GM23338 (cell line): ENCODE data around the gene PSMA3. TPM values are rescaled to one million over a fixed set of nuclear protein-coding genes. Genes with fewer than 3 reads are reported as not detected.

Source experiments
- ATAC-seq: fragments of 200-7000 bp; cut with Tn5 transposase; 3 replicates; pipeline ENCODE4 v1.9.1; 2020
- DNase-seq: peaks from one replicate; pipeline ENCODE4 v3.0.0-alpha.2; 2015; ENCODE audit warnings: low spot score
- H2AFZ ChIP-seq: fragments of 200-600 bp; sonication (generic); 2 replicates; pipeline ENCODE4 v1.8.0; 2016; ENCODE audit warnings: antibody characterized with exemption, mild to moderate bottlenecking, moderate library complexity
- H3F3A ChIP-seq: fragments of 200-600 bp; sonication (generic); replicated peaks from 2 replicates; pipeline ENCODE4 v1.8.0; 2017; ENCODE audit warnings: antibody characterized with exemption, mixed run types, low read depth
- H3K27ac ChIP-seq: fragments of 200-600 bp; sonication (generic); 2 replicates; pipeline ENCODE4 v1.6.1; 2016; ENCODE audit warnings: low read depth
- H3K27me3 ChIP-seq: fragments of 200-600 bp; sonication (generic); 2 replicates; pipeline ENCODE4 v1.8.0; 2016; ENCODE audit warnings: mild to moderate bottlenecking, mixed run types, moderate library complexity; ENCODE audit not compliant: insufficient read depth
- H3K36me3 ChIP-seq: fragments of 200-600 bp; sonication (generic); 2 replicates; pipeline ENCODE4 v1.8.0; 2016; ENCODE audit warnings: mild to moderate bottlenecking; ENCODE audit not compliant: insufficient read depth
- H3K4me1 ChIP-seq: fragments of 200-600 bp; sonication (generic); 2 replicates; pipeline ENCODE4 v1.8.0; 2016; ENCODE audit warnings: mild to moderate bottlenecking, moderate library complexity; ENCODE audit not compliant: insufficient read depth
- H3K4me2 ChIP-seq: fragments of 200-600 bp; sonication (generic); 2 replicates; pipeline ENCODE4 v1.7.1; 2017; ENCODE audit warnings: mixed run types
- H3K4me3 ChIP-seq: fragments of 200-600 bp; sonication (generic); 2 replicates; pipeline ENCODE4 v1.6.1; 2016; ENCODE audit warnings: mixed run types
- H3K79me2 ChIP-seq: fragments of 200-600 bp; sonication (generic); replicated peaks from 2 replicates; pipeline ENCODE4 v1.8.0; 2017; ENCODE audit warnings: mild to moderate bottlenecking; ENCODE audit not compliant: insufficient read depth
- H3K9me2 ChIP-seq: fragments of 200-600 bp; sonication (generic); 2 replicates; pipeline ENCODE4 v1.8.0; 2017; ENCODE audit not compliant: insufficient read depth
- H4K20me1 ChIP-seq: fragments of 200-600 bp; sonication (generic); replicated peaks from 2 replicates; pipeline ENCODE4 v1.8.0; 2017; ENCODE audit warnings: mild to moderate bottlenecking; ENCODE audit not compliant: insufficient read depth
- H3K27ac Mint-ChIP-seq: 2 replicates; pipeline ENCODE4 v1.8.0; 2020; ENCODE audit warnings: inconsistent platforms, mild to moderate bottlenecking, moderate library complexity, mixed read lengths
- H3K27me3 Mint-ChIP-seq: 3 replicates; pipeline ENCODE4 v1.8.0; 2022; ENCODE audit warnings: low read depth, mild to moderate bottlenecking, moderate library complexity, mixed read lengths, inconsistent platforms; ENCODE audit not compliant: insufficient read depth, poor library complexity
- H3K36me3 Mint-ChIP-seq: 3 replicates; pipeline ENCODE4 v1.8.0; 2021; ENCODE audit warnings: low read depth, mild to moderate bottlenecking, inconsistent platforms, moderate library complexity, mixed read lengths
- H3K4me1 Mint-ChIP-seq: 3 replicates; pipeline ENCODE4 v1.8.0; 2020; ENCODE audit warnings: mild to moderate bottlenecking, inconsistent platforms, mixed read lengths
- H3K4me3 Mint-ChIP-seq: 3 replicates; pipeline ENCODE4 v1.8.0; 2021; ENCODE audit warnings: moderate library complexity, mild to moderate bottlenecking, inconsistent platforms, mixed read lengths
- H3K9me3 Mint-ChIP-seq: 3 replicates; pipeline ENCODE4 v1.8.0; 2020; ENCODE audit warnings: moderate library complexity, mild to moderate bottlenecking, inconsistent platforms, mixed read lengths
- CREB1 ChIP-seq: fragments of 250-450 bp; sonication (Bioruptor Pico); IDR thresholded peaks from 2 replicates; pipeline ENCODE4 v1.5.0; 2020; ENCODE audit warnings: low read depth, mild to moderate bottlenecking, moderate library complexity
- EZH2 ChIP-seq: fragments of 200-600 bp; sonication (generic); IDR thresholded peaks from one replicate; pipeline ENCODE4 v1.8.0; 2017; ENCODE audit warnings: antibody characterized with exemption, mild to moderate bottlenecking, low read depth; ENCODE audit not compliant: unreplicated experiment
- JUNB ChIP-seq: IDR thresholded peaks from one replicate; pipeline ENCODE4 v1.6.1; 2016; ENCODE audit warnings: antibody characterized with exemption; ENCODE audit not compliant: unreplicated experiment
- NANOG ChIP-seq: IDR thresholded peaks from 2 replicates; pipeline ENCODE4 v1.6.1; 2016; ENCODE audit warnings: antibody characterized with exemption, borderline replicate concordance
- POLR2AphosphoS5 ChIP-seq: IDR thresholded peaks from 2 replicates; pipeline ENCODE4 v1.6.1; 2016; ENCODE audit warnings: antibody characterized with exemption, low read depth
- STAT1 ChIP-seq: IDR thresholded peaks from one replicate; pipeline ENCODE4 v1.6.1; 2016; ENCODE audit warnings: antibody characterized with exemption; ENCODE audit not compliant: unreplicated experiment
- ZNF114 ChIP-seq: fragments of 250-450 bp; sonication (Bioruptor Pico); IDR thresholded peaks from 2 replicates; pipeline ENCODE4 v1.5.0; 2020; ENCODE audit warnings: mild to moderate bottlenecking, moderate library complexity
- ZNF331 ChIP-seq: fragments of 250-450 bp; sonication (Bioruptor Pico); IDR thresholded peaks from 2 replicates; pipeline ENCODE4 v1.5.0; 2020; ENCODE audit warnings: low read depth, mild to moderate bottlenecking, moderate library complexity
- polyA plus RNA-seq: library from polyadenylated mRNA; unstranded; fragments of >200 nt; fragmentation: Nextera tagmentation; extraction: Ambion mirVana; gene quantifications from 2 replicates; pipeline ENCODE4 v1.2.1, GENCODE V29; 2016
- total RNA-seq: library from RNA; depleted of rRNA; stranded (reverse); fragments of >200 nt; shearing (Covaris generic); gene quantifications from 2 replicates; pipeline ENCODE4 v1.2.3, GENCODE V29; 2014
- TF ChIP-seq, protein P1 (sequence below), 2 experiments: fragments of 200-600 bp in 1 of 2; sonication (generic) in 1 of 2; conservative IDR thresholded peaks; 2 replicates each; pipeline versions ENCODE4 v1.5.1 to v1.6.1; 2016 to 2017; ENCODE audit warnings: antibody characterized with exemption in 2 of 2, low read depth in 2 of 2, mild to moderate bottlenecking in 2 of 2, moderate library complexity in 1 of 2
- TF ChIP-seq, protein P2 (sequence below): IDR thresholded peaks from 2 replicates; pipeline ENCODE4 v1.6.1; 2016; ENCODE audit warnings: antibody characterized with exemption
- TF ChIP-seq, protein P3 (sequence below): IDR thresholded peaks from one replicate; pipeline ENCODE4 v1.6.1; 2018; ENCODE audit warnings: antibody characterized with exemption; ENCODE audit not compliant: unreplicated experiment

PSMA3 gene
- total and polyA plus RNA-seq, 2 experiments from 2014 or later, result 184 to 677 TPM

DNA sequence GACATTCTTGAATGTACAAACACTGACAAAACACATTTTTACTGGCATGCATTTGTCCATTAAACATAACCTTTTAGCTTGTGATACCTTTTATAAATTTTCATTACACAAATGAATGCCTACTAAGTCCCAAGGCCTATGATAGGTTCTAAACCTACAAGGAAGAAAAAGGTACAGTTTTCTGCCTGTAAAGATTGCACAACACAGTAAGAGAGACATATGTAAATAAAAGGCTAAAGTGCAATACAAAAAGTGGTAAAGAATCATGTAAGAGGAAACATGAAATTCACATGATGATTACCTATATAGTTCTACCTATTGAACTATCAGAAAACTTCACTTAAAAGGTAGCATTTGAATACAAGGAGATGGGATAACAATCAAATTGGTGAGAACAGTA lies 39.1 kb downstream of the PSMA3 start (continued):
- TF ChIP-seq JUNB (no peak), ZNF331 (no peak)
- TF ChIP-seq, protein P1, sequence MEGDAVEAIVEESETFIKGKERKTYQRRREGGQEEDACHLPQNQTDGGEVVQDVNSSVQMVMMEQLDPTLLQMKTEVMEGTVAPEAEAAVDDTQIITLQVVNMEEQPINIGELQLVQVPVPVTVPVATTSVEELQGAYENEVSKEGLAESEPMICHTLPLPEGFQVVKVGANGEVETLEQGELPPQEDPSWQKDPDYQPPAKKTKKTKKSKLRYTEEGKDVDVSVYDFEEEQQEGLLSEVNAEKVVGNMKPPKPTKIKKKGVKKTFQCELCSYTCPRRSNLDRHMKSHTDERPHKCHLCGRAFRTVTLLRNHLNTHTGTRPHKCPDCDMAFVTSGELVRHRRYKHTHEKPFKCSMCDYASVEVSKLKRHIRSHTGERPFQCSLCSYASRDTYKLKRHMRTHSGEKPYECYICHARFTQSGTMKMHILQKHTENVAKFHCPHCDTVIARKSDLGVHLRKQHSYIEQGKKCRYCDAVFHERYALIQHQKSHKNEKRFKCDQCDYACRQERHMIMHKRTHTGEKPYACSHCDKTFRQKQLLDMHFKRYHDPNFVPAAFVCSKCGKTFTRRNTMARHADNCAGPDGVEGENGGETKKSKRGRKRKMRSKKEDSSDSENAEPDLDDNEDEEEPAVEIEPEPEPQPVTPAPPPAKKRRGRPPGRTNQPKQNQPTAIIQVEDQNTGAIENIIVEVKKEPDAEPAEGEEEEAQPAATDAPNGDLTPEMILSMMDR (conservative IDR thresholded peaks at IDR 0.05; ENCODE audit: low read depth in 2 of 2), result no peak
- TF ChIP-seq, protein P2, sequence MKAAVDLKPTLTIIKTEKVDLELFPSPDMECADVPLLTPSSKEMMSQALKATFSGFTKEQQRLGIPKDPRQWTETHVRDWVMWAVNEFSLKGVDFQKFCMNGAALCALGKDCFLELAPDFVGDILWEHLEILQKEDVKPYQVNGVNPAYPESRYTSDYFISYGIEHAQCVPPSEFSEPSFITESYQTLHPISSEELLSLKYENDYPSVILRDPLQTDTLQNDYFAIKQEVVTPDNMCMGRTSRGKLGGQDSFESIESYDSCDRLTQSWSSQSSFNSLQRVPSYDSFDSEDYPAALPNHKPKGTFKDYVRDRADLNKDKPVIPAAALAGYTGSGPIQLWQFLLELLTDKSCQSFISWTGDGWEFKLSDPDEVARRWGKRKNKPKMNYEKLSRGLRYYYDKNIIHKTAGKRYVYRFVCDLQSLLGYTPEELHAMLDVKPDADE, result no peak

DNA sequence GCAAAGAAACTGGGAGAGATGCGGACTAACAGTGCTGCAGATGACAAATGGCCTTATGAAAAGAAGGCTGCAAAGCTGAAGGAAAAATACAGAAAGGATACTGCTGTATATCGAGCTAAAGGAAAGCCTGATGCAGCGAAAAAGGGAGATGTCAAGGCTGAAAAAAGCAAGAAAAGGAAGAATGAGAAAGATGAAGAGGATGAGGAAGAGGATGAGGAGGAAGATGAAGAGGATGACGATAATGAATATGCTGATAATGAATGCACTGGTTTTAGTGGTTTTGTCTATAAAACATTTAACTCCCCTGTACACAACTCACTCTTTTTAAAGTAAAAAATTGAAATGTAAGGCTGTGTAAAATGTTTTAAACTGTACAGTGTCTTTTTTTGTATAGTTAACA lies 40.5 kb downstream of the PSMA3 start:
- Histone ChIP-seq H3K36me3 (peaks cover 39% of the 10 kb centered on the region), H3K4me1 (no peaks in the 10 kb centered on the region), H3K27ac (no peak overlapping the region), H2AFZ (no peak overlapping the region), H3K27me3 (no peaks in the 10 kb centered on the region), H3K4me2 (no peak overlapping the region), H3F3A (0 out of 2 replicates have a peak, but pooled peaks cover 2% of the 10 kb centered on the region), H3K4me3 (no peak overlapping the region), H3K79me2 (peaks cover 98% of the 10 kb centered on the region), H3K9me2 (no peaks in the 10 kb centered on the region), H4K20me1 (peaks cover 25% of the 10 kb centered on the region)
- TF ChIP-seq, protein P2, result no peak
- TF ChIP-seq EZH2 (no peak), ZNF331 (no peak), NANOG (no peak), POLR2AphosphoS5 (no peak), CREB1 (CRISPR knock-in tag) (no peak), STAT1 (no peak), ZNF114 (CRISPR knock-in tag) (no peak)
- TF ChIP-seq, protein P1 (conservative IDR thresholded peaks at IDR 0.05; ENCODE audit: low read depth in 2 of 2), result no peak
- TF ChIP-seq, protein P3, sequence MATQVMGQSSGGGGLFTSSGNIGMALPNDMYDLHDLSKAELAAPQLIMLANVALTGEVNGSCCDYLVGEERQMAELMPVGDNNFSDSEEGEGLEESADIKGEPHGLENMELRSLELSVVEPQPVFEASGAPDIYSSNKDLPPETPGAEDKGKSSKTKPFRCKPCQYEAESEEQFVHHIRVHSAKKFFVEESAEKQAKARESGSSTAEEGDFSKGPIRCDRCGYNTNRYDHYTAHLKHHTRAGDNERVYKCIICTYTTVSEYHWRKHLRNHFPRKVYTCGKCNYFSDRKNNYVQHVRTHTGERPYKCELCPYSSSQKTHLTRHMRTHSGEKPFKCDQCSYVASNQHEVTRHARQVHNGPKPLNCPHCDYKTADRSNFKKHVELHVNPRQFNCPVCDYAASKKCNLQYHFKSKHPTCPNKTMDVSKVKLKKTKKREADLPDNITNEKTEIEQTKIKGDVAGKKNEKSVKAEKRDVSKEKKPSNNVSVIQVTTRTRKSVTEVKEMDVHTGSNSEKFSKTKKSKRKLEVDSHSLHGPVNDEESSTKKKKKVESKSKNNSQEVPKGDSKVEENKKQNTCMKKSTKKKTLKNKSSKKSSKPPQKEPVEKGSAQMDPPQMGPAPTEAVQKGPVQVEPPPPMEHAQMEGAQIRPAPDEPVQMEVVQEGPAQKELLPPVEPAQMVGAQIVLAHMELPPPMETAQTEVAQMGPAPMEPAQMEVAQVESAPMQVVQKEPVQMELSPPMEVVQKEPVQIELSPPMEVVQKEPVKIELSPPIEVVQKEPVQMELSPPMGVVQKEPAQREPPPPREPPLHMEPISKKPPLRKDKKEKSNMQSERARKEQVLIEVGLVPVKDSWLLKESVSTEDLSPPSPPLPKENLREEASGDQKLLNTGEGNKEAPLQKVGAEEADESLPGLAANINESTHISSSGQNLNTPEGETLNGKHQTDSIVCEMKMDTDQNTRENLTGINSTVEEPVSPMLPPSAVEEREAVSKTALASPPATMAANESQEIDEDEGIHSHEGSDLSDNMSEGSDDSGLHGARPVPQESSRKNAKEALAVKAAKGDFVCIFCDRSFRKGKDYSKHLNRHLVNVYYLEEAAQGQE, result no peak
- ATAC-seq, result no peak
- no peaks in the 10 kb centered on the region for H3K27me3 Mint-ChIP-seq
- no peaks in the 10 kb centered on the region for H3K4me1 Mint-ChIP-seq
- DNase-seq, result no peak
- H3K36me3 Mint-ChIP-seq, result peaks cover 68% of the 10 kb centered on the region
- H3K27ac Mint-ChIP-seq, result no peak overlapping the region
- no peaks in the 10 kb centered on the region for H3K9me3 Mint-ChIP-seq
- no peak overlapping the region for H3K4me3 Mint-ChIP-seq
